OCI-LY7 (cell line): Measurements from ENCODE around the gene BAX.

ENCODE experiments used
- EZH2phosphoT487 ChIP-seq: fragments of 200-600 bp; sonication (generic); IDR thresholded peaks from 2 replicates; pipeline ENCODE4 v1.6.1; 2018; ENCODE audit warnings: low read depth, borderline replicate concordance, mild to moderate bottlenecking, mixed run types, antibody characterized with exemption, low read length, moderate library complexity, mixed read lengths
- TF ChIP-seq, protein P1 (sequence below): fragments of 200-600 bp; sonication (generic); conservative IDR thresholded peaks from 2 replicates; pipeline ENCODE4 v1.5.1; 2014; ENCODE audit warnings: mild to moderate bottlenecking, antibody characterized with exemption, low read length, moderate library complexity, mixed read lengths

DNA sequence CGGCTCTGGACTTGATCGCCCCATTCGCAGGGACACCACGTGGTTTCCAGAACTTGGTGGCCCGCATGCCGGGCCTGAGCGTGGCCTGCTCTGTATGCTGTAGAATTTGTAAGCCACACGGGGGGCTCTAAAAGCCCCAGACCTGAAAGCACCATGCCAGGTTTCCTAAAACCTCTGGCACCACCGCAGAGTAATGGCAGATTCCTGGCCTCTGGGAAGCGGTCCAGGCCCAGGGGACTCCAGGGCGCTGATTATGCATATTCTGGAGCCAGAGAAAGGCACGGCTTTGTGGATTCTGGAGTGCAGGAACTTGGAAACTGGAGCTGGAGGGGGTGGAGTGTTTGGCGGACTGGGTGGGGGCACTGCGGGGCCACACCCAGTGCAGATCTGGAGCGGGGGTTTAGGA lies 14.1 kb downstream of the BAX start:
- TF ChIP-seq, protein P1, sequence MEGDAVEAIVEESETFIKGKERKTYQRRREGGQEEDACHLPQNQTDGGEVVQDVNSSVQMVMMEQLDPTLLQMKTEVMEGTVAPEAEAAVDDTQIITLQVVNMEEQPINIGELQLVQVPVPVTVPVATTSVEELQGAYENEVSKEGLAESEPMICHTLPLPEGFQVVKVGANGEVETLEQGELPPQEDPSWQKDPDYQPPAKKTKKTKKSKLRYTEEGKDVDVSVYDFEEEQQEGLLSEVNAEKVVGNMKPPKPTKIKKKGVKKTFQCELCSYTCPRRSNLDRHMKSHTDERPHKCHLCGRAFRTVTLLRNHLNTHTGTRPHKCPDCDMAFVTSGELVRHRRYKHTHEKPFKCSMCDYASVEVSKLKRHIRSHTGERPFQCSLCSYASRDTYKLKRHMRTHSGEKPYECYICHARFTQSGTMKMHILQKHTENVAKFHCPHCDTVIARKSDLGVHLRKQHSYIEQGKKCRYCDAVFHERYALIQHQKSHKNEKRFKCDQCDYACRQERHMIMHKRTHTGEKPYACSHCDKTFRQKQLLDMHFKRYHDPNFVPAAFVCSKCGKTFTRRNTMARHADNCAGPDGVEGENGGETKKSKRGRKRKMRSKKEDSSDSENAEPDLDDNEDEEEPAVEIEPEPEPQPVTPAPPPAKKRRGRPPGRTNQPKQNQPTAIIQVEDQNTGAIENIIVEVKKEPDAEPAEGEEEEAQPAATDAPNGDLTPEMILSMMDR = no peak
- TF ChIP-seq EZH2phosphoT487 = no peak
